Stimulated activated CD4-positive, alpha-beta T cell treated with anti-CD3 and anti-CD28 coated beads, Interleukin-1b, Interleukin-23, amount 100 ng/mL, for 4 hours (primary cell): ENCODE results near the gene NDUFS6.
"Not testable (repeated sequence)": the region's sequence is repeated elsewhere in the genome, so short reads cannot be mapped to it uniquely, and the experiment has no call there.

ENCODE experiments used
- DNase-seq, 2 donors: peaks; one replicate each; pipeline ENCODE4 v3.0.0-alpha.2; 2020; ENCODE audit warnings: low read depth in 2 of 2

Gene NDUFS6

GRCh38 chr5:1833264-1834021, 32.2 kb downstream of the NDUFS6 start:
- no peak for DNase-seq

GRCh38 chr5:1834022-1834551, 32.9 kb downstream of the NDUFS6 start:
- DNase-seq, result no peak

- DNase-seq, result no peak
Measured at GRCh38 chr5:1834721-1835429, 33.7 kb downstream of the NDUFS6 start.

- DNase-seq, result no peak
Measured at GRCh38 chr5:1835431-1835830, 34.2 kb downstream of the NDUFS6 start.

GRCh38 chr5:1836176-1836890, 35.1 kb downstream of the NDUFS6 start:
- no peak for DNase-seq

- DNase-seq, result no peak
Measured at GRCh38 chr5:1836891-1837880, 36.0 kb downstream of the NDUFS6 start.

GRCh38 chr5:1838013-1838412, 36.8 kb downstream of the NDUFS6 start:
- DNase-seq, result no peak

GRCh38 chr5:1840071-1840547, 38.9 kb downstream of the NDUFS6 start:
- DNase-seq, result no peak

- no peak for DNase-seq
Measured at GRCh38 chr5:1840741-1841521, 39.7 kb downstream of the NDUFS6 start.

- no peak for DNase-seq
Measured at GRCh38 chr5:1842004-1842819, 41.0 kb downstream of the NDUFS6 start.

- not testable (repeated sequence) for DNase-seq
Measured at GRCh38 chr5:1843761-1844160, 42.6 kb downstream of the NDUFS6 start.

- no peak for DNase-seq
Measured at GRCh38 chr5:1844708-1845436, 43.7 kb downstream of the NDUFS6 start.

- DNase-seq, result no peak
Measured at GRCh38 chr5:1845696-1846095, 44.5 kb downstream of the NDUFS6 start.

- no peak for DNase-seq
Measured at GRCh38 chr5:1846583-1846982, 45.4 kb downstream of the NDUFS6 start.

- no peak for DNase-seq
Measured at GRCh38 chr5:1847056-1847455, 45.8 kb downstream of the NDUFS6 start.

GRCh38 chr5:1847611-1848010, 46.4 kb downstream of the NDUFS6 start:
- DNase-seq, result no peak

- no peak for DNase-seq
Measured at GRCh38 chr5:1850324-1851154, 49.3 kb downstream of the NDUFS6 start.
